Muscle of arm (tissue), 12 donors: Measurements from ENCODE around the gene MYO7A. TPM values are rescaled to one million over a fixed set of nuclear protein-coding genes. Genes with fewer than 3 reads are reported as not detected.

Experiments
- DNase-seq: peaks from one replicate; pipeline ENCODE4 v3.0.0-alpha.2; 2013
- polyA plus RNA-seq, 12 donors: library from polyadenylated mRNA; unstranded; fragments of 120-200 nt; gene quantifications; one replicate each; pipeline ENCODE4 v1.2.1, GENCODE V29; 2013; ENCODE audit not compliant: insufficient read length in 12 of 12

Gene MYO7A
- polyA plus RNA-seq, 12 donors: 2.0 to 15.0 (median 4.2) TPM; not detected in 1

DNA sequence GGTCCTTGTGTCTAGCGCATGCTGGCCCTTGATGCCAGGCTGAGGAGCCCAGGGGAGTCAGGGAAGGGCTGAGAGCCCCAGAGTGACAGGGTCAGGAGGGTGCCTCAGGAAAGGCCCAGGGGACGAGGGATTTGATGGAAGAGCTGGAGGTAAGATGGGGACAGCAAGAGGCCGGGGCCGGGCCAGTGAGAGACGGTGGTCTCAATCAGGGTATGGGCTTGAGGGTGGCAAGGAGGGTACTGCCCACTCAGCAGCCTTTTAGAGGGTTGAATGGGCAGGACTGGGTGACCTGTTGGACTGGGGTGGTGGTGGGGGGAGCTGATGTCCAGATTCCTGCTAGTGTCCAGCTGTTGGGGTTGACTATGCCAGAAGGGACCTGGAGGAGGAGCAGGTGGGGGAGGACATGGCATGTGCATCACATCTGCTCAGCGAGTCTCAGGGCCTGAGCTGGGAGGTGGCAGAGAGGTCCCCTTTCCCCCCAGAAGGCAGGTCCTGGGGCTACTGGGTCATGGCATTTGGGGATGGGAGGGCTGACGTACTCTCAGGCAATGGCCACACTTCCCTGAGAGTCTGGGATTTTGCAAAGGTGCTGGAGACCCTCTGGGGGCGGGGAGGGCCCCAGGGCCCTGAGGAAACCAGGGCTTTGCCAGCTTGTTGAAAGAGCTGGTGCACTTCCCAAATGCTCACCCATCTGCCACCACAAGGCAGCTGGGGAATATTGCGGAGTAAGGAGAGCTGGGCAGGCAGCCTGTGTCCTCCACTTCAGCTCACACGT, 18.4 kb downstream of the MYO7A start:
- DNase-seq: no peak

DNA sequence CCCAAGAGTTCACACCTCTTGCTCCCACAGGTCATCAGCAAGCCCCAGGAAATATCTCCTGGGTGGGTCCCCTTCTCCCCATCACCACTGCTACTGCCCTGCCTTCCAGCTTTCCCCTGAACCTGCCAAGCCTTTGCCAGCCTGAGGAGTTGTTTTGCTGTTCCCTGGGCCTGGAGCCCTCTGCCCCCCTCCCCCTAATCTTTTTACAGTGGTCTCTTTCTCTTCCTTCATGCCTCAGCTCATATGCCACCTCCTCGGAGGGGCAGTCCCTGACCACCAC, 18.9 kb downstream of the MYO7A start:
- DNase-seq: no peak

DNA sequence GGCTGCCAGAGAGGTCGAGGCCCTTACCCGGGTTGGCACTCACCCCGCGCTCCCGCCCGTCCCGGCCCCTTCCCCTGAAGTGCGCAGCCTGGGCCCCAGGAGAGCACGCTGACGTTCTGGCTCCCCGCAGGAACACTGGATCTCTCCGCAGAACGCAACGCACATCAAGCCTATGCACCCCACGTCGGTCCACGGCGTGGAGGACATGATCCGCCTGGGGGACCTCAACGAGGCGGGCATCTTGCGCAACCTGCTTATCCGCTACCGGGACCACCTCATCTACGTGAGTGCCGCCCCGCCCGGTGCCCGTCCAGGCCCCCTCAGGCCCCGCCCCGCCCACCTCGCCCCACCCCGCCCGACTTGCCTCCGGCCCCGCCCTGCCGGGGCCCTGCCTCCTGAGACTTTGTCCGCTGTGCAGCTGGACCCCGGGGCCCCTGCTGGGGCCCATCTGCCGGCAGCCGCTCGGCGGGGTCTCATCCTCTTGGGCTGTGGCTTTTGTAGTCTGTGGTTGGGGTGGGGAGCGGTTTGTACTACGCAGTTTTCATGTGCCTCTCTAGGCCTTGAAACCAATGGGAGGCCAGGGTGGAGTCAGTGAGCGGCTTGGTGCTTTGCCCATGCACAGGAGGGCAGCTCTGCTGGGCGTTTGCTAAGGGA, 19.7 kb downstream of the MYO7A start:
- DNase-seq: no peak

DNA sequence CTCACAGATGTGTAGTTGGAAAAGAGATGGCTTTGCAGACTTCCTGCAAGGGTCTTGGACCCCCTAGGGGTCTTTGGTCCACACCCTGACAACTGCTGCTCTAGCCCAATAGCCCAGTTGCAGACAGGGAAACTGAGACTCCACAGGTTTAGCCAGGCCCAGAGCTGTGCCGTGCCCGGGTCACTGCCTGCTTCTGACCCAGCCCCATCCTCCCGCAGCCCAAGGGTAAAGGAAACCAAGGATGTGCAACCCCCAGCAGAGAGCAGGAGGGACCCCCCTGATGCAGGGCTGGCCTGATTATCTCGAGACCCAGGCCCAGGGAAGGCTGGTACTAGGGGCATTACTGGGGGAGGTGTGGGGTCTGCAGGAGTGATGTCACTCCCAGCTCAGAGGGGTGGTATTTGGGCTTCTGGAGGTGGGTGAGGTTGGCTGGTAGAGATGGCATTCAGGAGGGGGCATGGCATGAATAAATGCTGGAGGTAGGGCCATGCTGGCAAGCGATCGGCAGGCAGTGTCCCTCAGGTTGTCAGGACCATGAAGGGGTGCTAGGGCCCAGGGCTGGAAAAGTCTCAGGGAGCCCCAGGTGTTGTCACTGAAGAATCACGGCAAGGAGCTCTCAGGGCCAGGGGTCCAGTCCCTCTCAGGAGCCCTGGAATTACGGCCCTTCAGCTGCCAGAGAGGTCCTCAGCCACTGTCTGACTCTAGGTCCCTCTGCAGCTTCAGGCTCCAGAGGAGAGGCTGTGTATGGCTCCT, 21.1 kb downstream of the MYO7A start:
- no peak for DNase-seq

DNA sequence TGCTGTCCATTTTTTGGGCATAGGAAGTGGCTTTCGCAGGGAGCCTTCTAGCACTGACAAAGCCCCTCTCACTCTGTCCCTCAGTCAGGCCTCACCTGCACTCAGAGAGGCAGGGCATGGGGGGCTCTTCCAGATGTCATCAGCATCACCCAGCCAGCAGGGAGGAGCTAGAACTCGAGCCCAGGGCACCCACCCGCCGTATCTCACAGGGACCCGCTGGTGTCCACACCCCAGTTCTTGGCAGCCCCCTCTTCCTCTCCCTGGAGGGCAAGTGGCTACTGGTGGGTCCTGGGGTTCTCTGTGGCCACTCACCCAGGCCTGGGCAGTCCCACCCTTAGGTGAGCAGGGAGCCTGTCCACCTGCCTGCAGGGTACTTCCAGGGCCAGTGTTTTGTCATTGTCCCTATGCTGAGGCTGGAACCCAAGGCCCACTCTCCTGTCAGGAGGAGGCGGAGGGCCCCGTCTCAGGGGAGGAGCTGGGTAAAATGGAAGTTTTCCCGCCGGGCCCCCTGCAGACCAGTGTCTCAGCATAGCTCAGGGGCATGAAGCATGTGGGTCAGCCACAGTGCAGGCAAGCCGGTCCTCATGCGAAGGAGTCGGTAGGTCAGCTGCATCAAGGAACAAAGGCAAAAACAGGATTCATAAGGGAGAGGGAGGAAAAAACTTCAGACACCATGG, 21.8 kb downstream of the MYO7A start:
- no peak for DNase-seq

DNA sequence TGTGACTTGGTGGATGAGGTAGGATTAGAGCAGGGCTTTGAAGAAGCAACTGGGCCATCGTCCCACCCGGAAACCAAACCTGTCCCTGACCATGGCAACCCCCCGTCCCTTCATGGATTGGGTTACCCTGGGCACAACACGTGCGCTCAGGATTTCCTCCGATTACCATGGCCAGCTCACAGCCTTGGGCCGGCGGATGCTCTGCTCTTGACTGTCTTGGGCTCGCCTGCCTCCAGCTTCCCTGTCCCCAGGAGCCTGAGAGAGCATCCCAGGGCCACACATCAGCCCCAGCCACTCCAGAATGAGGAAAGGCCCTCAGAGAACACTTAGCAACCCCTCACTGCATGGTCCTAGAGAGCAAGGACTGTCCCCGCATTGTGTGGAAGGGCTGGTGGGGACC, 22.8 kb downstream of the MYO7A start:
- DNase-seq: no peak

DNA sequence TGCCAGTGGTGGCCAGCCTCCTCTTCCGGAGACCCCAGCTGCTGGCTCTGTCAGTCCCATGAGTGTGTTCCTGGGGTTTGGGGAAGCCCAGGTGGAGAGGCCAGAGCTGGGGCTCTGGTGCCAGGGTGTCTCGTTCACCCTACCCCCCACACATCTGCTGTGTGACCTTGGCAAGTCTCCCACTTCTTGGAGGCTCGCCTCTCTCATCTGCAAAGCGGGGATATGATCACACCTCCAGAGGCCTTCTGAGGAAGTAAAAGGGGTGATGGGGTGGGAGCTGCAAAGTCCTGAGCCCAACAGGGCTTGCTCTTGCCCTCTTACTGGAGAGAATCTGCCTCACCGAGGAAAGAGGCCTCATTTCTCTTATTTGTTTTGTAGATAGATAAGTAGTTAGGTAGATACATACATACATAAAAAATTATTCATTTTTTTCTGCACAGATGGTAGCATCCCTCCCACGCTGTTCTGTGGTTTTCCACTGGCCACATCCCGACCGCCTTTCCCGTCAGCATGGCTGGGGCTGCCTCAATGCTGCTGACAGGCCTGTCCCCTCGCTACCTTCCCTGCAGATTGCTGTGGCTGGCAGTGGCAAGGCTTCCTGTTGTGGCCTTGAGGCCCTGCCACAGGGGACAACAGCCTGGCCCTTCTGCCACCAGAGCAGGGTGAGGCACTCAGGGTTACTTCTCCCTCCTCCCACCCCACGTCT, 23.9 kb downstream of the MYO7A start:
- DNase-seq: no peak

DNA sequence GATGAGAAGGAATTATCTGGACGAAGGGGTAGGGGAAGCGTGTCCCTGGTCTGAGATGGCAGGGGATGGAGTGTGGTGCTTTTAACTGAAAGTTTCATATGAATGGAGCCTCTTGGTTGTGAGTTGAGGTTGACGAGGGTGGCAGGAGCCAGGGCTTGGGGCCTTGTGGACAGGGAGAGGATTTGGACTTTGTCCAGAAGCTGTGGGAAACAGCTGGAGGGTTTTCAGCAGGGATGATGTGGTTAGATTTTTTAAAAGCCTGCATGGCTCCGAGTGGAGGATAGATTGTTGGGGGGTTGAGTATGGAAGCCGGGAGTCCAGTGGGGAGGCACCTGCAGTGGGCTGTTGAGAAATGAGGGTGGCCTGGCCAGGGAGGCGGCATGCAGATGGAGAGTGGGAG, 24.8 kb downstream of the MYO7A start:
- DNase-seq: no peak

DNA sequence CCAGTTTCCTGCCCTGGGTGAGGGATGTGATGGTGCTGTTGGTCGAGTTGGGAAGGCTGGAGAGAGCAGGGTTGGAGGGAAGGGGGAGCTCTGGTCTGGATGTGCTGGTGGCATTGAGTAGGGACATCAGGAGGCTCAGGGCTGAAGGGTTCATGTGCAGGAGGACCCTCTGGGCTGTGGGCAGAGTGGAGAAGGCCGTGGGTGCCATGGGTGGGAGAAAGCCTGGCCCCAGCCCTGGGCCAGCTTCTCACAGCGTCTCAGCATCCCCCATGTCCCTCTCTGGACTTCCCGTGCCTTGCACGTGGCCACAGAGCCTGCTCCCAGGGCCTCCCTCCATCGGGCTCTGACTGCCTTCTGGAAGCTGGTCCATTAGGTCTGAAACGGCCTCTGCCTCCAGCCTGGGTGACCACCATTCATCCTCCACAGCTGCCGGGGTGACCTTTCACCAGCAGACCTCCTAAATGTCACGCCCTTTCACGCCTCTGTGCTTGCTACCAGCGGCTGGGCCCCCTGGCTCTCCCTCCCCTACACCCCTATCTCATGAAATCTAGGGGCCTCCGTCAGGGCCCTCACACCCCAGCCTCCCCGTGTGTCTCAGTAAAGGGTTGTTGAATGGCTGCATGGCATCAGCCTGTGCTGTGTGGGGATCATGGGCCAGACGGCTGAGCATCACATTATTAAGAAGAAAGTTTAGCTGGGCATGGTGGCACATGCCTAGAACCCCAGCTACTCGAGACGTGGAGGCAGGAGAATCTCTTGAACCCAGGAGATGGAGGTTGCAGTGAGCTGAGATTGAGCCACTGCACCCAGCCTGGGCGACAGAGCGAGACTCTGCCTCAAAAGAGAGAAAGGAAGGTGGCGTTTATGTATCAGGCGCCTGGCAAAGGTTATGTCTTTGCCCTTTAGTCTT, 25.5 kb downstream of the MYO7A start:
- no peak for DNase-seq

DNA sequence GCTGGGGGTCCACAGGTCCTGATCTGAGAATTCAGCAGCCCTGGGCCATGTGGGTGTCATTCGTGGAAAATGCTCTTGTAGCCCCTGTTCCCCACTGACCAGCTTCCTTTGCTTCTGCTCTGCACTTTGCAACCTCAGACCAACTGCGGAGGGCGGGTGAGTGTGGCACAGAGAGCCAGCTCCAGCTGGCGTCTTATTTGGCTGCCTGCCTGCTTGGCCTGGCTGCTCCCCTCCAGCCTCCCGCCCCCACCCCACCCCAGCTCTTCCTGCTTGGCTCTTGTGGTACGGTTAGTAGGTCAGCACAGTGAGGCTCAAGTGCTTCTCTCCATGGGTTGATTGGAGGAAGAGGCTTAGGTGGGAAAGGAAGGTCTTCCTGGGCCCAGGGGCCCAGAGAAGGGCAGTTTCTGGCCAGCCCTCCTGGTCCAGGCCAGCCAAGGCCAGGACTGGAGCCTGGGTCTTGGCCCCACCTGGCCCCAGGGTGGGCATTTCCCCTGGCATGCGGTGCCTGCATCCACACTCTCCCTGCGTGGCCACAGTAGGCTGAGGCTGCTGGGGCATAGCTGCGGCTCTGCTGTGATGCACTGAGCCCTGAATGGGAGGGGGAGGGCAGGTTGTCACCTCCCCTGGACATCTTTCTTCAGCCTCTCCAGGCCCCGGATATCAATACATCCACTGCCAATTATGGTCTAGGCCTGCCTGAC, 26.5 kb downstream of the MYO7A start:
- no peak for DNase-seq

DNA sequence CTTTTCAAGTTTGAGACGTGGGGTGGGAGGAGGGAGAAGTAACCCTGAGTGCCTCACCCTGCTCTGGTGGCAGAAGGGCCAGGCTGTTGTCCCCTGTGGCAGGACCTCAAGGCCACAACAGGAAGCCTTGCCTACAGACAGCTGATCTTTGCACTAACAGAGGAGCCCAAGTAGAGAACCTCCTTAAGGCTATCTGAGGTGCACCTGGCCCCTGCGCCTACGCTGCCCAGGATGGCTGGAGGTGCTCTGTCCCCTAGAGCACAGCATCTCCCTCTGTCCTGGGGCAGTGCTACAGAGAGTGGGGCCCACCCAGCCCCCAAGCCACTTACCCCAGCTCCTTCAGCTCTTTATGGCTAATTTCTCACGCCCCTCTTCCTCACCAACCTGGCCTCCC, 27.0 kb downstream of the MYO7A start:
- DNase-seq: no peak

DNA sequence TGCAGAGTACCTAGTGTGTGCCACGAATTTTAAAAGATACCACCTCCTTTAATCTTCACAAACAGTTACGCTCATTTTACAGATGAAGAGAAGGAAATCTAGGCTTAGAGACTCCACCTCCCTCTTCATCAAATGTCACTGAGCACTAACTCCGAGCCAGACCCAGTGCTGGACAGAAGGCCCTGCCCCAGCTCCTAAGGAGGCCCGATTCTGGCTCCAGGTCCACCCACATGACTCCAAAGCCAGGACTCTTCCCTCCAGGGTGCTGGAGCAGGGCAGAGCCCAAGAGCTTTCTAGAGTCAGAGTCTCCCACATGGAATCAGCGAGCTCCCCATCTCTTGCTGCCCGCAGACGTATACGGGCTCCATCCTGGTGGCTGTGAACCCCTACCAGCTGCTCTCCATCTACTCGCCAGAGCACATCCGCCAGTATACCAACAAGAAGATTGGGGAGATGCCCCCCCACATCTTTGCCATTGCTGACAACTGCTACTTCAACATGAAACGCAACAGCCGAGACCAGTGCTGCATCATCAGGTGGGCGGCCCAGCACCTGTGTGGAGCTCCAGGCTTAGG, 27.6 kb downstream of the MYO7A start:
- DNase-seq: no peak

DNA sequence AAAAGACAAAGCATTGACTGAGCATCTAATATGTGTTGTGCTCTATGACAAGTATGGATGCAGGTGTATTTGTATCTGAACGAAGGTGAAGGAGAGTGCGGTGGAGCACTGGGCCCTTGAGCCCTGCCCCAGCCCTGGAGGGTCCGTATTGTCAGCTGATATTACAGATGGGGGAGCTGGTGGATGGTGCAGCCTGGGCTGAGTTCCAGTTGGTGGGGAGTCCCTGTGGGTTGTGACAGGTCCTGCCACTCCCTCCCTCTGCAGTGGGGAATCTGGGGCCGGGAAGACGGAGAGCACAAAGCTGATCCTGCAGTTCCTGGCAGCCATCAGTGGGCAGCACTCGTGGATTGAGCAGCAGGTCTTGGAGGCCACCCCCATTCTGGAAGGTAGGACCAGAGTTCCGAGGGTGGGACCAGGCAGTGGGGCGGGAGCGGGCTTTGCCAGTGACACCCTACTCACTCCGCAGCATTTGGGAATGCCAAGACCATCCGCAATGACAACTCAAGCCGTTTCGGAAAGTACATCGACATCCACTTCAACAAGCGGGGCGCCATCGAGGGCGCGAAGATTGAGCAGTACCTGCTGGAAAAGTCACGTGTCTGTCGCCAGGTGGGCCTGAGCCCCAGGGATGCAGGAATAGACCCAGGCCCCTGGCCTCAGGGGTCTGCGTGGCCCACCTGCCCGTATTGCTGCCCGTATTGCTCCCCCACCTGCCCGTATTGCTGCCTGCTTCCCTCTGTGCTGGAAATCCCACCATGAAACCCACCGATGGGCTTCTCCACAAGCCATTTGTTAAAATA, 28.6 kb downstream of the MYO7A start:
- DNase-seq: no peak

DNA sequence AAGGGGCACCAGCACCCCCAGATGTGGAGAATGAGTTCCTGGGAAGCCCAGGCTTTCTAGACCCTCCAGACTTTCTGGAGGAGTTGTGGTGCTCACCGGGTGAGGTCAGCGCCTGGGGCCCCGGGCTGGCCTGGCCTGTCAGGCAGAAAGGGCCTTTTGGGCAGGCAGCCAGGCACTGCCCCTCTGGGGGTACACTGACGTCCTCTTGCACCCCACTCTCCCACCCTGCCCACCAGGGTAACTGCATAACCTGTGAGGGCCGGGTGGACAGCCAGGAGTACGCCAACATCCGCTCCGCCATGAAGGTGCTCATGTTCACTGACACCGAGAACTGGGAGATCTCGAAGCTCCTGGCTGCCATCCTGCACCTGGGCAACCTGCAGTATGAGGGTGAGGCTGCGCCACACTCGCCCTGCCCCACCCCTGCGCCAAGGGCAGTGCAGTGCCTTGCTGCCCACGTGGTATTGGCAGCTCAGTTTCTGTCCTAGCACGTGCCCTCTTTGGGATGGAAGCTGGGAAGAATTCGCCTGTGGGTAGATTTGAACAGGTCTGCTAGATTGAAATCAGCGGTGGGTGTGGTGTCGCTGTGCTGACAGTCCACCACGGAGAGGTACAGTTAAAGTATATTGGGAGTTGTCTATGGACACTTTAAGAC, 30.1 kb downstream of the MYO7A start:
- DNase-seq: no peak

DNA sequence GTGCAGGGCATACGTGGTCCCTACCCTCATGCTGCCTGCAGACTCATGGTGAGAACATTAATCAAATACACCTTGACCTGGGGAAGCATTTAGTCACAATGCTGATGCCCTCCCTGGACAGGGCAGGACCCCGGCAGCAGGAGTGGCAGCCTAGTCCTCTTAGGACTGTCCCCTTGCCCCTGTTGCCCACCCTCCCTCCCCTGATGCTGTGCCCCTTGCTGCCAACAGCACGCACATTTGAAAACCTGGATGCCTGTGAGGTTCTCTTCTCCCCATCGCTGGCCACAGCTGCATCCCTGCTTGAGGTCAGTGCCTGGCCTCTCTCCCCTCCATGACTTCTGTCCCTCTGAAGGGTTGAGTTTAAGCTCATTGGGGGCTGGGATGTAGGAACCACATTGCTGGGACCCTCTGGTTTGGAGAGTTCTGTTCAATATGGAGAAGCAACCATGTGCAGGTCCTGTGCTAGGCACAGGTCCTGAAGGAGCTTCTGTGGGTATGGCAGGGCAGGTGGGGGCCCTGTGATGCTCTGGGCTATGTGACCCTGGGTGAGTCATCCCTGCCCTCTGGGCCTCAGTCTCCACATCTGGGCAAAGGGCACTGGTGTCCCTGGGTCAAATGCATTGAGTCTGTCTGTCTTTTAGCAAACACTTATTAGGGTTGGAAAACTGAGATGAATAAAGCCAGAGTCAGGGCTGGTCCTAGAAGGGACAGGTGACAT, 31.3 kb downstream of the MYO7A start:
- DNase-seq: no peak

DNA sequence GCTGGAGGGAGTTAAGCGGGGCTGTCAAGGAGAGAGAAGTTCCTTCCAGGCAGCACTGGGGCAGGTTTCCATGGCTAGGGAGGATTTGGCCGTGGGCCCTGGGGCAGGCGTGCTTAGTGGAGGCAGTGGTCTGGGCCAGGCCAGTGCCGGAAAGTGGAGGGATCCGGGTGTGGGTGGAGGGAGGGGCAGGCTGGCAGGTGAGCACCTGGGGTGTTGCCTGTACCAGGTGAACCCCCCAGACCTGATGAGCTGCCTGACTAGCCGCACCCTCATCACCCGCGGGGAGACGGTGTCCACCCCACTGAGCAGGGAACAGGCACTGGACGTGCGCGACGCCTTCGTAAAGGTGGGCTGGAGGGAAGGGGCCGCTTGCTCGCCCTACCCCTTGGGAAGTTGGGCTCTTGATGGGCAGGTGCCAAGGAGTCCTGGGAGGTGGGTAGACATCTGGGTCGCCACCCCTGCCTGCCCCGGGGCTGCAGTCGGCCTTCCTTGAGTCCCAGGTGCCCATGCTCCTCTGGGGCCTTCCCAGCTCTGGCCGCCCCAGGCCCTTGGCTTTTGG, 32.0 kb downstream of the MYO7A start:
- DNase-seq: no peak

DNA sequence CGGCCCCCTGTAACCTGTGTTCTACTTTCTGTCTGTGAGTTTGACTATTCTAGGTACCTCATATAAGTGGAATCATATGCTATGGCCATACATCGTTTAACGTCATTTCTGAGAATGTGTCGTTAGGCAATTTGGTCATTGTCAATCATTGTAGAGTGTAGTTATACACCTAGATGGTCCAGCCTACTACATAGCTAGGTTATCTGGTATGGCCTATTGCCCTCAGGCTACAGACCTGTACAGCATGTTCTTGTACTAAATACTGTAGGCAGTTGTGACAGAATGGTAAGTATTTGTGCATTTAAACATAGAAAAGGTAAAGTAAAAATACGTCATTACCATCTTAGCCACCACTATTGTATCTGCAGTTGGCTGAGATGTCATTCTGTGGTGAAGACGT, 35.2 kb downstream of the MYO7A start:
- no peak for DNase-seq
